ENCODE data around the gene PLA2G2C. TPM values are rescaled to one million over a fixed set of nuclear protein-coding genes. Genes with fewer than 3 reads are reported as not detected.

Gene PLA2G2C
- polyA plus RNA-seq, 4 donors, result 0.01 TPM; not detected in 3

DNA sequence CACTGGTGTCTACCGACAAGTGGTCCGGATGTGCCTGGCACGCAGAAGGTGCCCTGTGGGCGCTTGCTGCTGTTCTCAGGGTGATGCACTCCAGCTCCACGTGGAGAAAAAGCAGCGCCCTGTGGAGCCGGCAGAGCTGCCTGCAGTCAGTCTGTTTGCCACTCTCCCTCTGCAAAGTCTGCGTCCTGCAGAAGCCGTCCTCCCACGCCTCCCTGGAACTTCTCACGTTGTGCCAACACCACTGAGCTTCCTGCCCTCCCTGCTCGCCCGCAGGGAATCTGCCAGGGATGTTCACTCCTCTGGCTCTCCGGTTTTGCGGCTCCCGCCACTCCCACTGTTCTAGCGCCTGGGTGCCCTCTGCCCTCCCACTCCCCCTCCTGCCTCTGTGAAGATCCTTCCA lies 20.3 kb downstream of the PLA2G2C start:
- Histone ChIP-seq H3K27ac (ENCODE audit: low read depth in 1 of 3, low read length in 2 of 3) (no peak overlapping the region), H3K27me3 (ENCODE audit: control insufficient read depth in 3 of 3, insufficient read depth in 3 of 3, low read length in 3 of 3) (no peaks in the 10 kb centered on the region), H3K9me3 (ENCODE audit: control insufficient read depth in 2 of 2, insufficient read depth in 1 of 2, low read depth in 1 of 2, low read length in 1 of 2) (peaks cover 0 to 43% of the 10 kb centered on the region in 2 donors), H3K4me3 (ENCODE audit: low read depth in 1 of 3, low read length in 3 of 3) (no peak overlapping the region), H3K36me3 (ENCODE audit: control insufficient read depth in 3 of 3, insufficient read depth in 2 of 3, low read depth in 1 of 3, low read length in 3 of 3) (no peaks in the 10 kb centered on the region), H3K4me1 (ENCODE audit: control insufficient read depth in 3 of 3, insufficient read depth in 2 of 3, low read depth in 1 of 3, low read length in 2 of 3) (no peaks in the 10 kb centered on the region)
- FAIRE-seq (no peak), DNase-seq (no peak)
- 59 to 61% (median 60%) methylated on average over 17 of the region's 17 CpGs for WGBS, 3 donors

DNA sequence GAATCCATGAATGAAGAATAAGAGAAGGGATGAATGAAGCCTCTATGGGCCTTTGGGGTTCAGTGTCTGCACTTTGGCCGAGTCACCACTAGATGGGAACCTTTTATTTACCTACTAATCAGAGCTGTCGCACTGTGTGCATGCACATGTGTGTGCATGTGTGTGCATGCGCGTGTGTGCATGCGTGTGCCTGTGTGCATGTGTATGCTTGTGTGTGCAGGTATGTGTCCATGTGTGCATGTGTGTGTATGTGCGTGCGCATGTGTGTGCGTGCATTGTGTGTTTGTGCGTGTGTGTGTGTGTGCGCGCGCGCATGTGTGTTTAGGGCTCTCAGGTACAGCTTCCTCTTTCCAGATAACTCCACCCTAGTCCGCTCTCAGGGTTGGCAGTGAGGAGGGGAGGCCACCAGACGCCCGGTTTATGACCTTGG lies 20.8 kb downstream of the PLA2G2C start:
- Histone ChIP-seq H3K27ac (ENCODE audit: low read depth in 1 of 3, low read length in 2 of 3) (no peak overlapping the region), H3K27me3 (ENCODE audit: control insufficient read depth in 3 of 3, insufficient read depth in 3 of 3, low read length in 3 of 3) (no peaks in the 10 kb centered on the region), H3K4me1 (ENCODE audit: control insufficient read depth in 3 of 3, insufficient read depth in 2 of 3, low read depth in 1 of 3, low read length in 2 of 3) (no peaks in the 10 kb centered on the region), H3K36me3 (ENCODE audit: control insufficient read depth in 3 of 3, insufficient read depth in 2 of 3, low read depth in 1 of 3, low read length in 3 of 3) (no peaks in the 10 kb centered on the region), H3K4me3 (ENCODE audit: low read depth in 1 of 3, low read length in 3 of 3) (no peak overlapping the region), H3K9me3 (ENCODE audit: control insufficient read depth in 2 of 2, insufficient read depth in 1 of 2, low read depth in 1 of 2, low read length in 1 of 2) (peaks cover 0 to 48% of the 10 kb centered on the region in 2 donors)
- DNase-seq, result no peak
- FAIRE-seq, result no peak
- WGBS, 3 donors, result 73 to 87% (median 86%) methylated on average over 14 to 16 of the region's 16 CpGs

DNA sequence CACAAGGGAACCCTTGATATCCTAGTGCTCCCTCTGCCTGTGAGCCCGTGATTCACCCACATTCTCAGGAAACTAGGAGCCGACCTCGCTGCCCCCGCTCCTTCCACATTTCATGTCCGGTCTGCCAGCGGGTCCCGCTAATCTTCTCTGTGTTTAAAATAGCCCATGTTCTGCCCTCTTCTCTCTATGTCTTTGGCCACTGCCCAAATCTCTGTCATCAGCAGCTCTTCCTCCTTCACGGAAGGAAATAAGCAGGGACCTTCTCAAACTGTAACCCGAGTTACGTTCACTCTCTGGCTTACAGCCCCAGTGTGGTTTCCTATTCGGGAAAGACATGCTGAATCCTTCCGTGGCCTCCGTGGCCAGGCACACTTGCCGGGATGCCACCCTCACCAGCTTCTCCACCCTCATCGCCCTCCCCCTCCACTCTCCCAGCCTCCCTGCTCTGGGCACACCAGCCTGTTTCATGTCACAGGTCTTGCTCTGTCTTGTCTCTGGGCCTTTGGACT lies 21.6 kb downstream of the PLA2G2C start:
- DNase-seq, result no peak

DNA sequence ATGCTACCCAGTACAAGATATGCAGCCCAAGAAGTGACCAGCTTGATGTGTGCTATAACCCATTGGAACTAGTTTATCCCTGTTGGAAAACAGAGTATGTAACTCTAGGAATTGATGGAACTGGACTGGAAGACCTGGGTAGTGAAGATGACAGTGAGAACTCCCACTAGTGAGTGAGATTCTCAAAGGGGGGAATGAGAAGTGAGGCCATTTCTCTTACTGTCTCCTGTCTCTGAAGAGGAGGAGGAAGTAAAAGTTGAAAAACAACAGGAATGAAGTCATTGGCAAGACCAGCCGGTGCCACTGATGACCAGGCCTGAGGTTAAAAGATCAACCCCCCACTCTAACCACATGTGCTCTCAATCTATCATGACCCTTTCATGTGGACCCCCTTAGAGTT lies 26.3 kb downstream of the PLA2G2C start:
- WGBS, 3 donors, result 67 to 81% (median 71%) methylated on average over 1 of the region's 1 CpG
- FAIRE-seq, result no peak
- no peaks in the 10 kb centered on the region for H3K36me3 ChIP-seq (ENCODE audit: control insufficient read depth in 3 of 3, insufficient read depth in 2 of 3, low read depth in 1 of 3, low read length in 3 of 3)

More for the DNA sequence above, 21.6 kb downstream of the PLA2G2C start:
- WGBS, 3 donors, result 71 to 91% (median 85%) methylated on average over 15 of the region's 15 CpGs
- Histone ChIP-seq H3K27ac (ENCODE audit: low read depth in 1 of 3, low read length in 2 of 3) (no peak overlapping the region), H3K4me1 (ENCODE audit: control insufficient read depth in 3 of 3, insufficient read depth in 2 of 3, low read depth in 1 of 3, low read length in 2 of 3) (no peaks in the 10 kb centered on the region), H3K9me3 (ENCODE audit: control insufficient read depth in 2 of 2, insufficient read depth in 1 of 2, low read depth in 1 of 2, low read length in 1 of 2) (peaks cover 0 to 56% of the 10 kb centered on the region in 2 donors), H3K4me3 (ENCODE audit: low read depth in 1 of 3, low read length in 3 of 3) (no peak overlapping the region), H3K36me3 (ENCODE audit: control insufficient read depth in 3 of 3, insufficient read depth in 2 of 3, low read depth in 1 of 3, low read length in 3 of 3) (no peaks in the 10 kb centered on the region), H3K27me3 (ENCODE audit: control insufficient read depth in 3 of 3, insufficient read depth in 3 of 3, low read length in 3 of 3) (no peaks in the 10 kb centered on the region)
- FAIRE-seq, result no peak

DNA sequence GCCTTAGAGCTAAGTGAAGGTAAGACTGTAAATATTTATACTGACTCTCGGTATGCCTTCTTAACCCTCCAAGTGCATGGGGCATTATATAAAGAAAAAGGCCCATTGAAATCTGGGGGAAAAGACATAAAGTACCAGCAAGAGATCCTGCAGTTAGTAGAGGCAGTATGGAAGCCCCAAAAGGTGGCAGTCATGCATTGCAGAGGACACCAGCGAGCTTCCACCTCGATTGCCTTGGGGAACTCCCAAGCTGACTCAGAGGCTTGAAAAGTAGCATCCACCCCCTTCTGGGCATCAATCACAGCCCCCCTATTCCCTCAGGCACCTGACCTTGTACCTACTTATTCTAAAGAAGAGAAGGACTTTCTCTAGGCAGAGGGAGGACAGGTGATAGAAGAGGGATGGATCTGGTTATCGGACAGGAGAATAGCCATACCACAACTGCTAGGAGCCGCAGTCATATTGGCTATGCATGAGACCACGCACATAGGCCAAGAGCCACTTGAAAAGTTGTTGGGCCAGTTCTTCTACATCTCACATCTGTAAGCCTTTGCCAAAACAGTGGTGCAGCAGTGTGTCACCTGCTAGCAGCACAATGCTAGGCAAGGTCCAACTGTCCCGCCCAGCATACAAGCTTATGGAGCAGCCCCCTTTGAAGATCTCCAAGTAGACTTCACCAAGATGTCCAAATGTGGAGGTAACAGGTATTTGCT lies 27.8 kb downstream of the PLA2G2C start:
- Histone ChIP-seq H3K9me3 (ENCODE audit: control insufficient read depth in 2 of 2, insufficient read depth in 1 of 2, low read depth in 1 of 2, low read length in 1 of 2) (peaks cover 3 to 64% of the 10 kb centered on the region in 2 donors), H3K27me3 (ENCODE audit: control insufficient read depth in 3 of 3, insufficient read depth in 3 of 3, low read length in 3 of 3) (no peaks in the 10 kb centered on the region), H3K4me3 (ENCODE audit: low read depth in 1 of 3, low read length in 3 of 3) (no peak overlapping the region), H3K27ac (ENCODE audit: low read depth in 1 of 3, low read length in 2 of 3) (no peak overlapping the region), H3K4me1 (ENCODE audit: control insufficient read depth in 3 of 3, insufficient read depth in 2 of 3, low read depth in 1 of 3, low read length in 2 of 3) (no peaks in the 10 kb centered on the region), H3K36me3 (ENCODE audit: control insufficient read depth in 3 of 3, insufficient read depth in 2 of 3, low read depth in 1 of 3, low read length in 3 of 3) (no peaks in the 10 kb centered on the region)
- 77 to 84% (median 83%) methylated on average over 7 of the region's 7 CpGs for WGBS, 3 donors
- DNase-seq (no peak), FAIRE-seq (no peak)

More for the DNA sequence above, 26.3 kb downstream of the PLA2G2C start:
- Histone ChIP-seq H3K4me1 (ENCODE audit: control insufficient read depth in 3 of 3, insufficient read depth in 2 of 3, low read depth in 1 of 3, low read length in 2 of 3) (no peaks in the 10 kb centered on the region), H3K9me3 (ENCODE audit: control insufficient read depth in 2 of 2, insufficient read depth in 1 of 2, low read depth in 1 of 2, low read length in 1 of 2) (peaks cover 3 to 75% of the 10 kb centered on the region in 2 donors), H3K4me3 (ENCODE audit: low read depth in 1 of 3, low read length in 3 of 3) (no peak overlapping the region), H3K27me3 (ENCODE audit: control insufficient read depth in 3 of 3, insufficient read depth in 3 of 3, low read length in 3 of 3) (no peaks in the 10 kb centered on the region), H3K27ac (ENCODE audit: low read depth in 1 of 3, low read length in 2 of 3) (no peak overlapping the region)
- no peak for DNase-seq

DNA sequence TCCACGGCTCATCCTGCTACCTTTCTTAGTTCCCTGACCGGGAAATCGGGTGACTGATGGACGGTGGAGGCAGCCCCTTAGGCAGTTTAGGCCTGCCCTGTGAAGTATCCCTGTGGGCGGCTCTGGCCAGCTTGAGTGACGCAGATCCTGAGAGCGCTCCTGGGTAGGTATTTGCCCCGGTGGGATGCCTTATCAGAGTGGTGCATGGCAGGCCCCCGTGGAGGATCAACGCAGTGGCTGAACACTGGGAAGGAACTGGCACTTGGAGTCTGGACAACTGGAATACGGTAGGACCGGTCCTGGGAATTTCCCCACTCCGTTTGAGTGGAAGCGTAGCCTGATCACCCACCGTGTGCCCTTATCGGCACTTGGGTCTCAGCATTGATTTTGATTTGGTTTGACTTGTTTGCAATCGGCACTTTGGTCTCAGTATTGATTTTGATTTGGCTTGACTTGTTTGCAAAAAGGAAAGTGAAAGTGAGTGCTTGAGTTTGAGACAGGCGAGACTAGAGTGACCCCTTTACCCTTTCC lies 32.0 kb downstream of the PLA2G2C start:
- H3K27ac ChIP-seq (ENCODE audit: low read depth in 1 of 3, low read length in 2 of 3), result no peak overlapping the region
- peak overlapping the region in 1 of 3 donors; percentile 24 for H3K4me3 ChIP-seq (ENCODE audit: low read depth in 1 of 3, low read length in 3 of 3)
- WGBS, 3 donors, result 44 to 62% (median 46%) methylated on average over 18 of the region's 18 CpGs
- peaks cover 0 to 23% of the 10 kb centered on the region in 2 donors for H3K9me3 ChIP-seq (ENCODE audit: control insufficient read depth in 2 of 2, insufficient read depth in 1 of 2, low read depth in 1 of 2, low read length in 1 of 2)
- no peaks in the 10 kb centered on the region for H3K36me3 ChIP-seq (ENCODE audit: control insufficient read depth in 3 of 3, insufficient read depth in 2 of 3, low read depth in 1 of 3, low read length in 3 of 3)
- peaks cover 0 to 4% (median 0%) of the 10 kb centered on the region in 3 donors for H3K4me1 ChIP-seq (ENCODE audit: control insufficient read depth in 3 of 3, insufficient read depth in 2 of 3, low read depth in 1 of 3, low read length in 2 of 3)
- no peak for FAIRE-seq
- no peaks in the 10 kb centered on the region for H3K27me3 ChIP-seq (ENCODE audit: control insufficient read depth in 3 of 3, insufficient read depth in 3 of 3, low read length in 3 of 3)
- DNase-seq, result peak in 1 of 2 donors; percentile 75

DNA sequence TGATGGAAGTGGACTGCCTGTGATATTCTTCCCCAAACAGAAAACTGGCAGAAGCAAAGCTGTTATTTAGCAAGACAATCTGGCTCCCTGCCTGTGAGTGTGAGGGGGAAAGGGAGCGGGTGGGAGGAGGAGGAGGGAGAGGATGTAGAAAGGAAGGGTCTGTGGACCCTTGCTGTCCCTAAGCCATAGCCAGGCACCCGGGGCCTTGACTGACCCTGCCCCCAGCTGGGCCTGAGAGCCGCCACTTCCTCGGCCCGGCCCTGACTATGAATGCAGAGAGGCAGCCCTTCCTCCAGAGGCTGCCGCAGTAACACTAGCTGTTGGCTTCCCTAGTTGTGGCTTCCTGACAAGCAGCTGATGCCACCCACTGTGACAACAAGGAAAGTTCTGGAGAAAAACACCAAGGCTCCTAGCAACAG lies 33.3 kb downstream of the PLA2G2C start:
- DNase-seq, result no peak
- FAIRE-seq, result no peak
- 65 to 94% (median 83%) methylated on average over 6 of the region's 6 CpGs for WGBS, 3 donors

DNA sequence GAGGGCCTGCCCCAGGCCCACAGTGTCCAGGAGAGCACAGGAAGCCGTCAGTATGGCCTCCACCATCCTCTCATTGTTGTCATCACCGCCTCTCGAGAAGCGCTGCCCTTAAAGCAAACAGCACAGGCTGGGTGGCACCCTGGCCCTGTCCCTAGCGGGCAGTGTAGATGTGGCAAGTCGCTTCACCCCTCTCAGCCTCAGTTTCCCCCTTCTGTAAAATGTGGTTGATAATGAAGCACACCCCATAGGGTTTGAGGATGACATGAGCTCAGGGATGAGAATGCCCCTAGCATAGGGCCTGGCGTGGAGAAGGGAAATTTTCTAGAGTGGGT lies 33.8 kb downstream of the PLA2G2C start:
- no peak for FAIRE-seq
- peak overlapping the region in 1 of 3 donors; percentile 40 for H3K27ac ChIP-seq (ENCODE audit: low read depth in 1 of 3, low read length in 2 of 3)
- peaks cover 0 to 4% (median 0%) of the 10 kb centered on the region in 3 donors for H3K4me1 ChIP-seq (ENCODE audit: control insufficient read depth in 3 of 3, insufficient read depth in 2 of 3, low read depth in 1 of 3, low read length in 2 of 3)
- WGBS, 3 donors, result 49 to 64% (median 51%) methylated on average over 7 of the region's 7 CpGs
- H3K4me3 ChIP-seq (ENCODE audit: low read depth in 1 of 3, low read length in 3 of 3), result no peak overlapping the region
- H3K9me3 ChIP-seq (ENCODE audit: control insufficient read depth in 2 of 2, insufficient read depth in 1 of 2, low read depth in 1 of 2, low read length in 1 of 2), result peaks cover 0 to 11% of the 10 kb centered on the region in 2 donors
- DNase-seq, result no peak
- H3K36me3 ChIP-seq (ENCODE audit: control insufficient read depth in 3 of 3, insufficient read depth in 2 of 3, low read depth in 1 of 3, low read length in 3 of 3), result no peaks in the 10 kb centered on the region
- no peaks in the 10 kb centered on the region for H3K27me3 ChIP-seq (ENCODE audit: control insufficient read depth in 3 of 3, insufficient read depth in 3 of 3, low read length in 3 of 3)

More for the DNA sequence above, 33.3 kb downstream of the PLA2G2C start:
- Histone ChIP-seq H3K9me3 (ENCODE audit: control insufficient read depth in 2 of 2, insufficient read depth in 1 of 2, low read depth in 1 of 2, low read length in 1 of 2) (peaks cover 0 to 15% of the 10 kb centered on the region in 2 donors), H3K27ac (ENCODE audit: low read depth in 1 of 3, low read length in 2 of 3) (peak overlapping the region in 1 of 3 donors; percentile 40), H3K4me1 (ENCODE audit: control insufficient read depth in 3 of 3, insufficient read depth in 2 of 3, low read depth in 1 of 3, low read length in 2 of 3) (peaks cover 0 to 4% (median 0%) of the 10 kb centered on the region in 3 donors), H3K4me3 (ENCODE audit: low read depth in 1 of 3, low read length in 3 of 3) (no peak overlapping the region), H3K27me3 (ENCODE audit: control insufficient read depth in 3 of 3, insufficient read depth in 3 of 3, low read length in 3 of 3) (no peaks in the 10 kb centered on the region), H3K36me3 (ENCODE audit: control insufficient read depth in 3 of 3, insufficient read depth in 2 of 3, low read depth in 1 of 3, low read length in 3 of 3) (no peaks in the 10 kb centered on the region)

Measured in small intestine (tissue), 7 donors.